ENCODE results near the gene NUMBL.

Gene NUMBL

GRCh38 chr19:40686882-40687524 lies 3.4 kb downstream of the NUMBL start:
- H3K27ac ChIP-seq = no peak overlapping the region
- TF ChIP-seq CTCF (conservative IDR thresholded peaks at IDR 0.05) = no peak

- no peak overlapping the region for H3K27ac ChIP-seq
Measured at GRCh38 chr19:40685563-40685962, 4.9 kb downstream of the NUMBL start.

GRCh38 chr19:40685016-40685526 lies 5.4 kb downstream of the NUMBL start:
- H3K27ac ChIP-seq = no peak overlapping the region
- TF ChIP-seq CTCF (conservative IDR thresholded peaks at IDR 0.05) = no peak

More at GRCh38 chr19:40685563-40685962, 4.9 kb downstream of the NUMBL start:
- no peak for TF ChIP-seq CTCF (conservative IDR thresholded peaks at IDR 0.05)

GRCh38 chr19:40684280-40684679 lies 6.2 kb downstream of the NUMBL start:
- no peak overlapping the region for H3K27ac ChIP-seq
- TF ChIP-seq CTCF (conservative IDR thresholded peaks at IDR 0.05) = no peak

GRCh38 chr19:40683437-40683836 lies 7.0 kb downstream of the NUMBL start:
- no peak for TF ChIP-seq CTCF (conservative IDR thresholded peaks at IDR 0.05)
- no peak overlapping the region for H3K27ac ChIP-seq

- no peak overlapping the region for H3K27ac ChIP-seq
- no peak for TF ChIP-seq CTCF (conservative IDR thresholded peaks at IDR 0.05)
Measured at GRCh38 chr19:40682431-40682964, 8.0 kb downstream of the NUMBL start.

- TF ChIP-seq CTCF (conservative IDR thresholded peaks at IDR 0.05) = no peak
- no peak overlapping the region for H3K27ac ChIP-seq
Measured at GRCh38 chr19:40681039-40681438, 9.4 kb downstream of the NUMBL start.

Data from VCaP (cell line).